Measurements from ENCODE around the gene MBP. TPM values are rescaled to one million over a fixed set of nuclear protein-coding genes. Genes with fewer than 3 reads are reported as not detected.

Gene MBP
- total and polyA plus RNA-seq, 2 donors (not counting 1 experiment from before 2014, with no cell fraction given) = 2.3 to 3.6 TPM

- H3K36me3 ChIP-seq (ENCODE audit: control insufficient read depth, insufficient read depth, low read length) = no peaks in the 10 kb centered on the region
- no peak overlapping the region for H3K4me3 ChIP-seq (replicated peaks in 1 of 4; ENCODE audit: control extremely low read depth in 1 of 4, insufficient read depth in 1 of 4, low read depth in 3 of 4, low read length in 4 of 4)
- TF ChIP-seq CTCF (conservative IDR thresholded peaks at IDR 0.05 in 1 of 2, IDR thresholded peaks at IDR 0.05 in 1 of 2; ENCODE audit: low read depth in 1 of 2, low read length in 2 of 2) (peak in 1 of 2 donors; percentile 12), EZH2 (IDR thresholded peaks at IDR 0.05; ENCODE audit: low read length, missing control alignments) (no peak)
- peak overlapping the region; percentile 77 for H3K27ac ChIP-seq (ENCODE audit: insufficient read depth, low read length)
- peak overlapping the region; percentile 7 for H3K4me2 ChIP-seq (ENCODE audit: extremely low read depth, insufficient read depth, low read length)
- H3K79me2 ChIP-seq (ENCODE audit: control insufficient read depth, insufficient read depth, low read length) = no peaks in the 10 kb centered on the region
- DNase-seq (ENCODE audit: low read depth in 2 of 2) = peak; percentile 66 to 74
- H3K9ac ChIP-seq (ENCODE audit: insufficient read depth, low read length) = no peak overlapping the region
- no peaks in the 10 kb centered on the region for H4K20me1 ChIP-seq (ENCODE audit: control insufficient read depth, extremely low read depth, insufficient read depth, low read length)
- H2AFZ ChIP-seq (ENCODE audit: low read length) = no peak overlapping the region
- H3K27me3 ChIP-seq (ENCODE audit: control insufficient read depth, insufficient read depth, low read length) = no peaks in the 10 kb centered on the region
- H3K4me1 ChIP-seq (ENCODE audit: control insufficient read depth, extremely low read depth, insufficient read depth, low read length) = peaks cover 44% of the 10 kb centered on the region
- no peaks in the 10 kb centered on the region for H3K9me3 ChIP-seq (ENCODE audit: control insufficient read depth, insufficient read depth, low read depth, low read length)
These were observed 64.0 kb downstream of the MBP start for GRCh38 chr18:77068321-77069312.

- peak; percentile 95 to 96 for DNase-seq (ENCODE audit: low read depth in 2 of 2)
- H3K4me3 ChIP-seq (replicated peaks in 1 of 4; ENCODE audit: control extremely low read depth in 1 of 4, insufficient read depth in 1 of 4, low read depth in 3 of 4, low read length in 4 of 4) = no peak overlapping the region
These were observed 65.1 kb downstream of the MBP start for GRCh38 chr18:77067291-77068061.

More at GRCh38 chr18:77067291-77068061, 65.1 kb downstream of the MBP start:
- Histone ChIP-seq H3K4me2 (ENCODE audit: extremely low read depth, insufficient read depth, low read length) (peak overlapping the region; percentile 58), H3K79me2 (ENCODE audit: control insufficient read depth, insufficient read depth, low read length) (no peaks in the 10 kb centered on the region), H3K9ac (ENCODE audit: insufficient read depth, low read length) (peak overlapping the region; percentile 11), H3K4me1 (ENCODE audit: control insufficient read depth, extremely low read depth, insufficient read depth, low read length) (peaks cover 38% of the 10 kb centered on the region), H3K27me3 (ENCODE audit: control insufficient read depth, insufficient read depth, low read length) (no peaks in the 10 kb centered on the region), H3K9me3 (ENCODE audit: control insufficient read depth, insufficient read depth, low read depth, low read length) (no peaks in the 10 kb centered on the region), H4K20me1 (ENCODE audit: control insufficient read depth, extremely low read depth, insufficient read depth, low read length) (no peaks in the 10 kb centered on the region), H3K27ac (ENCODE audit: insufficient read depth, low read length) (peak overlapping the region; percentile 77), H2AFZ (ENCODE audit: low read length) (no peak overlapping the region), H3K36me3 (ENCODE audit: control insufficient read depth, insufficient read depth, low read length) (no peaks in the 10 kb centered on the region)
- no peak for TF ChIP-seq EZH2 (IDR thresholded peaks at IDR 0.05; ENCODE audit: low read length, missing control alignments)
- peak in 1 of 2 donors; percentile 9 for TF ChIP-seq CTCF (conservative IDR thresholded peaks at IDR 0.05 in 1 of 2, IDR thresholded peaks at IDR 0.05 in 1 of 2; ENCODE audit: low read depth in 1 of 2, low read length in 2 of 2)
